CD4-positive, alpha-beta T cell treated with Interleukin-12 subunit alpha and Interleukin-12 subunit beta, for 1 hour (primary cell): Measurements from ENCODE around the gene RPS19BP1.

Experiments
- DNase-seq: peaks from one replicate; pipeline ENCODE4 v3.0.0-alpha.2; 2020

Gene RPS19BP1

DNA sequence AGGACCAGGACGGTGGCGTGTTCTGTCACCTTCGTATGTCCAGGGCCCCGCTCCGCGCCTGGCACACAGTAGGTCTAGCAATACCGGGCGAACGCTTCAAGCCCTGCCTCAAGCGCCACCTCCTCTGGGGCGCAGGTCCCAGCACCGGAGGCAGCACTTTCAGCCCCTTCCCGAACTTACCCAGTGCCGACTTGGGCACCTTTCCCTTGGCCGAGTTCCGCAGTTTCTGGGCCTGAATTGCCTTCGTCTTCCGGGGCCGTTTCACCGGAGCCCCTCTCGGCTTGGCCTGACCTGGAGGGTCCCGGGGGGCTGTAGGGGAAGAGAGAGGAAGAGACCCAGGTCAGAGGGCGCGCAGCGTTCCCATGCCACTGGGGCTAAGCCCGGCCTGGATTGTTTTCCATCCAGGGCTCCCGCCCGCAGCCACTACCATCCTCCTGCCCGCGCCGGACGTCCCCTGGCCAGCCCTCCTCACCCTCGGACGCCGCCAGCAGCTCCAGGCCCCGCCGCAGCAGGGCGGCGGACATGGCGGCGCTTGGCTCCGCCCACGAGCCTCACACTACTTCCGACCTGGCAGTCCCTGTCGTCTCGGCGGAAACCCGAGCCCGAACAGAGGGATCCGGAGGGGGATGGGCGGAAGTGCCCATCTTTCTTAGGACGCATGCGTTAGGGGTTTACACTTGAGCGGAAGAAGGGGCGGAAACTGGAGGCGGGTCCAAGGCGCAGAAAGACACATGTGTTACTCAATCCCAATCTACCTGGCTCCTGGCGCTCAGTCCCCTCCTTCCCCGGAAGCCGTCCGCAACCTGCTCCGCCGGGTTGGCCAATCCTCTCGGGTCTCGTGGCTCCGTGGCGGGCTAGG, at the start of gene RPS19BP1:
TSS of gene RPS19BP1 (minus strand) at position 534 of the 859 bp plus-strand sequence. CDS start at position 524, 10 bp downstream.
- DNase-seq, result peak; percentile 100

DNA sequence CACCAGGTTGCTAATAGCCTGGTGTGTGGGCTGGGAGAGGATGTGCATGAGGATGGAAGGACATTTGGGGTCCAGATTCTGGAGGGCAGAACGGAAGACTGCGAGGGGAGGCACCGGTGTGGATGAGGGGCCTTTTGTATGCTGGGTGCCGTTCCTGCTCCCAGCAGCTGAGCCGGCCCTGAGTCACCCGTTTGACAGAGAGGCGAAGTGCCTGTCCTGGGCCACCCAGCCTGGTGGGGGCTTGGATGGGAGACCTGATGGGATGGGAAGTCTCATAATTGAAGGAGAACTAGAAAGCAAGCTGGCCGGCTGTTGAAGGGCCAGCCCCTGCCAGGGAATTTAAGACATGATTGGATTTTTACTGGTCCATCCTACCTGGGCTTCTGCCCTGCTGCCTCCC, 48.8 kb upstream of the RPS19BP1 start:
- DNase-seq, result no peak

DNA sequence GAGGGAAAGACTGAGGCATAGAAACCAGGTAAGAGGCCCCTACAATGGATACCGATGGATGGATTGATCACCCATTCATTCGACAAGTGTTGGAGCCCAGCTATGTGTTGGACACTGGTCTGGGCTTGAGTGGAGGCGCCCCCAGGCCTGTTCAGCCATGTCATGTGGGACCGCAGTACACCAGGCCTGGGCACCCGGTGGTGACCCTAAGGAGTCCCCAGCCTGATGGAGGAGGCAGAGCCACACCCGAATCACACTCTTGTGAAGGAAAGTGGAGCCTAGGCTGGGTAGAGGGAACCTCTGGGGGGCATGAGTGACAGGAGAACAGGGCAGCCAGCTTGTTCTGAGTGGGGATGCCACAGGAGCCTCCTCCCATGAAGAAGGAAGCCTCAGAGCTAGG, 48.2 kb upstream of the RPS19BP1 start:
- DNase-seq, result no peak

- no peak for DNase-seq
These were observed 47.5 kb upstream of the RPS19BP1 start for GRCh38 chr22:39580006-39580441.

DNA sequence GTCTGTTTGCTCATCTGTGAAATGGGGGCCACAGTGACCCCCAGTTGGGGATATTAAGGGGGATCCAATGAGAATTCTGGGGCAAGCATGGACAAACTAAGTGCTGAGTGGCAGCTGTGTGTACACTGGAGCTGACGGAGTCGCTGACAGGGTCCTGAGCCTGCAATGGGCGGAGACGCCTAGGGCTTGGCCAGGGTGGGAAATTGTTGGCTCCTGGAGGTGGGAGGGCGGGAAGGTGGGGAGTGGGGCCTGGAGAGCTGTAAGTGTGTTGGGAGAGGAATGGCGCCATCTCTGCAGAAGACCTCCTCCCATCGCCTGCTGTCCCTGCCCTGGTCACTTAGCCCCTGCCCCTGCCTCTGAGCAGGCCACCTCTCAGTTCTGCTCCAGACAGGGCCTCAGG, 45.4 kb upstream of the RPS19BP1 start:
- no peak for DNase-seq

GRCh38 chr22:39577366-39577765, 44.8 kb upstream of the RPS19BP1 start:
- no peak for DNase-seq

DNA sequence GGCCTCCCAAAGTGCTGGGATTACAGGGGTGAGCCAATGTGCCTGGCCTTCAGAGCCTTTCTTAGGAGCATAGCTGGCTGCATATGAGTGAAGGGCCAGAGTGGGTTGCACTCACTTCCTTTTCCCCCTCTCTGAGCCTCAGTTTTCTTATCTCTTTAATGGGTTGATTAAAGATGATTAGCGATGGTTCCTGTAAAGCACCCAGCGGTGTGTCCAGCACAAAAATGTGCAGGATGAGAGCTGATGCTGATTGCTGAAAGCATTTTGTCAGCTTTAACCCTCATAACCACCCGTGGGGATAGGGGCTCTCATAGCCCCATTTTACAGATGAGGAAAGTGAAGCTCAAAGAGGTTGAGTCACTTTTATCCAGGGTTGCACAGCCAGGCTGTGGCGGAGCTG, 43.5 kb upstream of the RPS19BP1 start:
- no peak for DNase-seq

- DNase-seq, result no peak
These were observed 42.9 kb upstream of the RPS19BP1 start for GRCh38 chr22:39575552-39575825.

- no peak for DNase-seq
These were observed 42.4 kb upstream of the RPS19BP1 start for GRCh38 chr22:39574779-39575551.

- DNase-seq, result no peak
These were observed 39.0 kb upstream of the RPS19BP1 start for GRCh38 chr22:39571538-39571937.

DNA sequence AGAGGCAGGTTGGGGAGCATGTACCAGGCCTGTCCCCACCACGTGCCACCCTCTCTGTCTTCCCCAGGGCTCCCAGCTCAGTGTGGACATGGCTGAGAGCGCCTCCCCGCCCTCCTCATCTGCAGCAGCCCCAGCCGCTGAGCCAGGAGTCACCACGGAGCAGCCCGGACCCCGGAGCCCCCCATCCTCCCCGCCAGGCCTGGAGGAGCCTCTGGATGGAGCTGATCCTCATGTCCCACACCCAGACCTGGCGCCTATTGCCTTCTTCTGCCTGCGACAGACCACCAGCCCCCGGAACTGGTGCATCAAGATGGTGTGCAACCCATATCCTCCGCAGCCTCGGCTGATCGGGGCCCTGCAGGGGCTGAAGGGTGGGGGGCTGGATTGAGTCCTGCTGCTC, 38.1 kb upstream of the RPS19BP1 start, which contains the start of gene CACNA1I:
TSS of gene CACNA1I (plus strand) at position 89 of the 400 bp plus-strand sequence. CDS start at position 89, 0 bp downstream.
- DNase-seq, result no peak

GRCh38 chr22:39570226-39570625, 37.7 kb upstream of the RPS19BP1 start:
- DNase-seq, result no peak

DNA sequence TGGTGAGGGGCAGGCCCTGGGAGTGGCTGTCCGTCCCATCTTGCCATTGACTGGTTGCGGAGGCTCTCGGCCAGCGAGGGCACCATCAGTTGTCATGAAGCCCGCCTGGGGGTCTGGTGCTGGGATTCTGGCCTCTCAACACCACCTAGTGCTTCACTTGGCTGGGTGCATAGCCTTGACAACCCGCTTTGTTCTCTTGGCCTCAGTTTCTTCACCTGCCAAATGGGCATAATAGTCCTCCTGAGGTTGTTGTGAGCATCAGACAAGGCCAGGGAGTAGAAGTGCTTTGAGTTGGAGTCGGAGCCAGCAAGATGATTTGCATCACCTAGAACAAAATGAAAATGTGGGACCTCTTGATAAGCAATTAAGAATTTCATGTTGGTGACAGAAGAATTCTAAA, 36.5 kb upstream of the RPS19BP1 start:
- DNase-seq, result no peak

- no peak for DNase-seq
These were observed 35.9 kb upstream of the RPS19BP1 start for GRCh38 chr22:39568278-39568981.

DNA sequence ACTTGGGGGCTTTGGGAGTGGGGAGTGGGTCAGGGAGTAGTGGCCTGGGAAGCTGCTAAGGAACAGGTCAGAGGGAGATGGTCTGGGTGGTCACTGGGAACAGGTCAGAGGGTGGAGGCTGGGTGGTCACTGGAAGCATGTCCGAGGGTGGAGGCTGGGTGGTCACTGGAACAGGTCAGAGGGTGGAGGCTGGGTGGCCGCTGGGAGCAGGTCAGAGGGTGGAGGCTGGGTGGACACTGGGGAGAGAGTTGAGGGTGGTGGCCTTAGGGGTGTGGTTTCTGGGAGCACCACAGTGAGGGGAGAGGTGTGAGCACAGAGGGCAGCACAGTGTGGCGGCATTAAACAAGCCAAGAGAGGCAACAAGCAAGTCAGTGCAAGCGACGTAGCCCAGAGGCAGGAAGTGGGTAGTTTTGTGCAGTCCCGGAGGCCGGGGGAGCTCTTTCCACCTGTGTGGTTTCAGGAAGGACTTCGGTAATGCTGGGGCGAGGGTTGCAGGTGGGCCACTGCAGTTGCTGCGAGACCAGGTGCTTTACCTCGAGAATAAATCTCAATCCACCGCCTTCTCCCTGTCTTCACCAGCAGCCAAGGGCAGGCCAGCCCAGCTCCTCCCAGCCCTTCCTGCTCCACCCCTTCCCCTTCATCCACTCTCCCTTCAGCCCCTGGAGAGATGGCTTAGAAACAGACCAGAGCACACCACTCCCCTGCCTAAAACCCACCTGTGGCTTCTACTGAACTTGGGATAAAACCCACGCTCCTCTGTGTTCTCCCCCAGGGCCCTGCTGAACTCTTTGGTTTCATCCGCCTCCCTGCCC, 34.8 kb upstream of the RPS19BP1 start:
- DNase-seq, result peak; percentile 50

DNA sequence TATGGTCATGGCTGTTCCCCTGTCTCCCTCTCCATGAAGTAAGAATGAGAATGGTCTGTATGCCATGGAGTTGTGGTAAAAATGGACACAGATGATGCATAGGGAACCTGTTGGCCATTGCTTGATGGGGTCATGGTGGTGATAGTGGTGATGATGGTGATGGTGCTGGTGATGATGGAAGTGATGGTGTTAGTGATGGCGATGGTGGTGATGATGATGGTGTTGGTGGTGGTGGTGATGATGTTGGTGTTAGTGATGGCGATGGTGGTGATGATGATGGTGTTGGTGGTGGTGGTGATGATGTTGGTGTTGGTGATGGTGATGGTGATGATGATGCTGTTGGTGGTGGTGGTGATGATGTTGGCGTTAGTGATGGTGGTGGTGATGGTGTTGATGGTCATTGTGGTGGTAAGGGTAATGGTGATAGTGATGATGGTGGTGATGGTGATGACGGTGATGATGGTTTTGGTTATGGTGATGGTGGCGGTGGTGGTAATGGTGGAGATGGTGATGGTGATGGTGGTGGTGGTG, 32.9 kb upstream of the RPS19BP1 start:
- DNase-seq, result no peak

GRCh38 chr22:39563571-39564428, 31.3 kb upstream of the RPS19BP1 start:
- DNase-seq, result no peak

GRCh38 chr22:39562839-39563489, 30.4 kb upstream of the RPS19BP1 start:
- no peak for DNase-seq

- no peak for DNase-seq
These were observed 27.6 kb upstream of the RPS19BP1 start for GRCh38 chr22:39560127-39560526.

GRCh38 chr22:39559456-39560105, 27.0 kb upstream of the RPS19BP1 start:
- DNase-seq, result no peak
